GM19239 (cell line): ENCODE results near the gene RNF44.

ENCODE experiments used
- DNase-seq: peaks from one replicate; pipeline ENCODE4 v3.0.0; 2011; ENCODE audit warnings: low spot score; ENCODE audit not compliant: insufficient read length
- FAIRE-seq: peaks from 2 replicates; lab custom pipeline; 2011; peaks lifted over from hg19 to GRCh38; lab: Jason Lieb, UNC

RNF44 gene

GRCh38 chr5:176525677-176526076 is 11.5 kb downstream of the RNF44 start:
- DNase-seq, result no peak
- FAIRE-seq, result no peak

DNA sequence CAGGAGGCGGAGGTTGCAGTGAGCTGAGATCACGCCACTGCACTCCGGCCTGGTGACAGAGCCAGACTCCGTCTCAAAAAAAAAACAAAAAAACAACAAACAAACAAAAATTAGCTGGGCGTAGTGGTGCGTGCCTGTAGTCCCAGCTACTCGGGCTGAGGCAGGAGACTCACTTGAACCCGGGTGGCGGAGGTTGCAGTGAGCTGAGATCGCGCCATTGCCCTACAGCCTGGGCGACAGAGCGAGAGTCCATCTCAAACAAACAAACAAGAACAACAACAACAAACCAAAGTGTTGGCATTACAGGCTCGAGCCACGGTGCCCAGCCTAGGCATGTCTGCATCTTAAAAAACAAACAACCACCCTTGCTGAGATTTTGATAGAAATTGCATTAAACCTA is 12.2 kb downstream of the RNF44 start:
- DNase-seq (no peak), FAIRE-seq (no peak)

DNA sequence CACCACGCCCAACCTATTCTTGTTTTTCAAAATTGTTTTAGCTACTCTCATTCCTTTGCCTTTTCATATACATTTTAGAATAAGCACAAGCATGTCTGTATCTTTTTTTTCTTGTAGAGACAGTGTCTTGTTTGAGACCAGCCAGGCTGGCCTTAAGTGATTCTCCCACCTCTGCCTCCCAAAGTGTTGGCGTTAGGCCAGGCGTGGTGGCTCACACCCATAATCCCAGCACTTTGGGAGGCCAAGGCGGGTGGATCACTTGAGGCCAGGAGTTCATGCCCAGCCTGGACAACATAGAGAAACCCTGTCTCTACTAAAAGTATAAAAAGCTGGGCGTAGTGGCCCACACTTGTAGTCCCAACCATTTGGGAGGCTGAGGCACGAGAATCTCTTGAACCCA is 13.1 kb downstream of the RNF44 start:
- DNase-seq (no peak), FAIRE-seq (no peak)

DNA sequence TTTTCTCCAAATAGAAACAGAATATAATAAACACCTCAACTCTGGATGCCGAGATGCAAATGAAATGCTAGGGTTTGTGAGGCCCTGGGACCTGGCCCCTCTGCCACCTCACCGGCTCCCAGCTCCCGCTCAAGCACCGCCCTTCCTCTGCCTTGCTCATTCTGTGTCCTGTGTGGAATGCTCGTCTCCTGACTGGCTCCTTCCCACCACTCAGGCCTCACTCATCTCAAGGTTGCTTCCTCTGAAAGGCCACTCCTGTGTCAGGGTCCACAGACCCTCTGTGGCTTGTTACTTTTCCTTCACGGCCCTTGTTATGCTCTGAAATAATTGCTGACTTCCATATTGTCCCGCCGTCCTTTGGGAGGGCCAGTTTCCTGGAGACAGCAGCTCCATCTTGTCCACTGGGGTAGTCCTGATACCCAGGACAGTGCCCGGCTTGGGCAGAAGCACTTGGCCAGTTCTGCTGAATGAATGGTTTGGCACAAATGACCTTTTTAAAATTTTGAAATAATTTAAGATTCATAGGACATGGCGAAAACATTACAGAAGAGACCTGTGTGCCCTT is 15.4 kb downstream of the RNF44 start:
- DNase-seq (no peak), FAIRE-seq (no peak)

DNA sequence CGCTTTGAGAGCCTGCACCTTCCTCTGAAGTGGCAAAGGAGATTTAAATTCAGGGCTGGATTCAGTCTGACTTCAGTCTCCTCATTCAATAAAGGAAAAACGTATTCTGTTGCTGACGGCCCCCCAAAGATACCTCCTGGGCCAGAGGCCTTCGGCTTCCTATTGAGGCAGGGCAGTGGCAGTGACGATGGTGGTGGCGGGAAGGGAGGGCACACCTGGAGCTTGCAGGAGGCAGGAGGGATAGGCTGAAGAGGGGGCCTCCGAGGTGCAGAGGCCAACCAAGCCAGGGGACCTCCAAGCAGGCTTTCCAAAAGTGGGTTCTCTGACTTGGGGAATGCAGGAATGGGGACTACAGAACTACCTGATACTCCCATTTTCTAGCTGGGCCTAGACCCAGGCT is 15.9 kb downstream of the RNF44 start:
- FAIRE-seq (no peak), DNase-seq (no peak)

GRCh38 chr5:176519810-176520720 is 17.1 kb downstream of the RNF44 start:
- DNase-seq (no peak), FAIRE-seq (no peak)

GRCh38 chr5:176517053-176517661 is 20.0 kb downstream of the RNF44 start:
- FAIRE-seq (no peak), DNase-seq (no peak)

GRCh38 chr5:176515396-176515795 is 21.8 kb downstream of the RNF44 start:
- FAIRE-seq, result no peak

GRCh38 chr5:176514244-176514950 is 22.8 kb downstream of the RNF44 start:
- DNase-seq, result no peak
- FAIRE-seq, result no peak

More at GRCh38 chr5:176515396-176515795, 21.8 kb downstream of the RNF44 start:
- no peak for DNase-seq

- DNase-seq (no peak), FAIRE-seq (no peak)
These were observed 23.4 kb downstream of the RNF44 start for GRCh38 chr5:176513788-176514187.

DNA sequence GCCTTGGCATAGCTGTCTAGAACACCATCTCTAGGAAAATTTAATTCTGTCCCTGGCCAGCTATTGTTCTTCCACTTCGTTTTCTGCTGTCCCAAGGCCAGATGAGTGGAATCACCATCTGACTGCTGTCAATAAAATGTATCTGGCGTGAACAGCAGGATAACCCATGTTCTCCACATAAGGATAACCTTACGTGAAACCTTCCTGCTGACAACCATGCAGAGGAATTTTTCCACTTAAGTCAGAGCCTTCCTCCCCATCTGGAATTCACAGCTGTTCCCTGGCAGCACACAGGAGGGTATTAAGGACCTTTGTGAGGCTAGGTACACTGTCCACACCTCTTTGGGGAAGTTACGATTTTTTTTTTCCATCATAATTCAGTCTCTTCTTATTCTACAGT is 28.6 kb downstream of the RNF44 start:
- no peak for DNase-seq
- no peak for FAIRE-seq

DNA sequence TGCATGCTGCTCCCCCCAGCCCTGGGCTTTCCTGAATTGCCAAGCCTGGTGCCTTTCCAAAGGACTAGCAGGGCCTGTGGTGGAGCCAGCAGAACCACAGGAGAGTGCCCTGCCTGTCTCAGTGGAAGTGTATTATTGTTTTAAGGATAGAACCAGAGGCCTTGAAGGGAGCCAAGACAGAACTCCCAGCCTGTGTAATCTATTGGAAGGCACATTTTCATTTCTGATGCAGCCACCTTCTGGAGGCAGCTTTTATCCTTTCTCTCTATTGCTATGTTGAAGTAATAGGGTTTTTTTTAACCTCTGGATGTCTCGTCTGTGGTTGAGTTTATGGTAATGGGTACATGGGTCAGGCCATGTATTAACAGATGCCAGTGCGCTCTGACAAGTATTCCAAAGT is 29.3 kb downstream of the RNF44 start:
- FAIRE-seq (no peak), DNase-seq (no peak)

- DNase-seq, result no peak
- no peak for FAIRE-seq
These were observed 33.7 kb downstream of the RNF44 start for GRCh38 chr5:176503496-176503895.

DNA sequence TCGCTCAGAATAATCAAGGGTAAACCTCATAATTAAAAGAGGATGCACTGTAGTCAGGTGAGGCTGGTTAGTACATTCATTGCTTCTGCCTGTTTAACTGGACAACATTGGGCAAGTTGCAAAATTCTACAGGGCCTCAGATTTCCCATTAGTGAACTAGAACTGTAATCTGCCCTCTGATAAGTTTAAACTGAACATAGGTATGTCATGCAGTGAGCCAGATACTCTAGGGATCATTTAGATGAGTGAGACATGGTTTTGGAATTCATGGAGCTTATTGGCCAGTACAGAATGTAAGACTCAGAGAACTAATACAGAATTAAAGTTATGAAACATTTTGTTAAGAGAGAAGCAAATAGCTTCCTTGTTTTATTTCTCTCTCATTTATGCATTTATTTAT is 35.9 kb downstream of the RNF44 start:
- DNase-seq (no peak), FAIRE-seq (no peak)

- FAIRE-seq, result no peak
These were observed 36.7 kb downstream of the RNF44 start for GRCh38 chr5:176500511-176500910.

GRCh38 chr5:176499273-176499672 is 37.9 kb downstream of the RNF44 start:
- no peak for FAIRE-seq
- no peak for DNase-seq

More at GRCh38 chr5:176500511-176500910, 36.7 kb downstream of the RNF44 start:
- DNase-seq, result no peak

DNA sequence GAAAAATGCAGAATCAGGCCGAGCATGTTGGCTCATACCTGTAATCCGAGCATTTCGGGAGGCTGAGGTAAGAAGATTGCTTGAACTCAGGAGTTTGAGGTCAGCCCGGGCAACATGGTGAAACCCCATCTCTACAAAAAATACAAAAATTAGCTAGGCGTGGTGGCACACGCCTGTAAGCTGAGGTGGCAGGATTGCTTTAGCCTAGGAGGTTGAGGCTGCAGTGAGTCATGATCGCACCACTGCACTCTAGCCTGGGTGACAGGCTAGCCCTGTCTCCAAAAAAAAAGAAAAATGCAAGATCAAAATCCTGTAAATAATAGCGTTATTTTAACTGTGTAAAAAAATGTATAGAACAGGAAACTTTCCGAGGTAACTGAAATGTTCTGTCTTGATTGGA is 39.4 kb downstream of the RNF44 start:
- FAIRE-seq (no peak), DNase-seq (no peak)

- FAIRE-seq (no peak), DNase-seq (no peak)
These were observed 44.8 kb downstream of the RNF44 start for GRCh38 chr5:176492431-176492830.

GRCh38 chr5:176491901-176492300 is 45.3 kb downstream of the RNF44 start:
- DNase-seq (no peak), FAIRE-seq (no peak)

- FAIRE-seq (no peak), DNase-seq (no peak)
These were observed 46.1 kb downstream of the RNF44 start for GRCh38 chr5:176491101-176491502.

DNA sequence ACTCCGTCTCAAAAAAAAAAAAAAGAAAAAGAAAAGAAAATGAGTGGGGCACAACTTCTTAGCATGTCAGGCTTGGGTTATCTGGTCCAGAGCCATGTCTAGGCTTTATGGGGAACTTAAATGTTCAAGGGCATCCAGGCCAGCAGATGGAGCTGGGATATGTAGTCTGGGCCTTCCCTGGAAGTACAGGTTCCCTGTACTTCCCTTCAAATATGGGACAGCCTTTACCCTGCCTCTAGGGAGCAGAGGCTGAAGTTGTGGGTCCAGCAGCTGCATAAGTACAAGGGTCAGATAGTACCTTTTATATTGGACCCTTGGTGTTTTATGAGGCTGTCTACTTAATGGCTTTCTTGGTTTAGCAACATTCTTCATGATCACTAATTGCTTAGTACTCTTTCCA is 46.9 kb downstream of the RNF44 start:
- FAIRE-seq, result no peak
- no peak for DNase-seq
